ENCODE measurements around the gene EVI5L.
"Not testable (repeated sequence)": the region's sequence is repeated elsewhere in the genome, so short reads cannot be mapped to it uniquely, and the experiment has no call there.

The EVI5L gene

GRCh38 chr19:7883796-7884570 lies 54.0 kb downstream of the EVI5L start:
- peaks cover 4% of the 10 kb centered on the region for H3K27me3 Mint-ChIP-seq
- H3K36me3 Mint-ChIP-seq = no peaks in the 10 kb centered on the region

GRCh38 chr19:7885818-7886217 lies 55.8 kb downstream of the EVI5L start:
- H3K27me3 Mint-ChIP-seq = peaks cover 5% of the 10 kb centered on the region

More at GRCh38 chr19:7883796-7884570, 54.0 kb downstream of the EVI5L start:
- no peak overlapping the region for H3K4me3 Mint-ChIP-seq
- H3K4me1 Mint-ChIP-seq = no peaks in the 10 kb centered on the region
- H3K27ac Mint-ChIP-seq = no peak overlapping the region
- no peaks in the 10 kb centered on the region for H3K9me3 Mint-ChIP-seq

GRCh38 chr19:7887408-7888144 lies 57.6 kb downstream of the EVI5L start:
- Mint-ChIP-seq H3K36me3 (no peaks in the 10 kb centered on the region), H3K4me1 (no peaks in the 10 kb centered on the region), H3K27ac (no peak overlapping the region), H3K27me3 (peaks cover 5% of the 10 kb centered on the region), H3K9me3 (no peaks in the 10 kb centered on the region), H3K4me3 (no peak overlapping the region)

More at GRCh38 chr19:7885818-7886217, 55.8 kb downstream of the EVI5L start:
- Mint-ChIP-seq H3K4me3 (no peak overlapping the region), H3K36me3 (no peaks in the 10 kb centered on the region), H3K9me3 (no peaks in the 10 kb centered on the region), H3K4me1 (no peaks in the 10 kb centered on the region), H3K27ac (no peak overlapping the region)

- H3K9me3 Mint-ChIP-seq = no peaks in the 10 kb centered on the region
- H3K36me3 Mint-ChIP-seq = no peaks in the 10 kb centered on the region
- H3K4me3 Mint-ChIP-seq = no peak within 1 kb of the TSS
- H3K27ac Mint-ChIP-seq = no peak within 1 kb of the TSS
- H3K4me1 Mint-ChIP-seq = no peaks in the 10 kb centered on the region
- H3K27me3 Mint-ChIP-seq = peaks cover 5% of the 10 kb centered on the region
Observed at GRCh38 chr19:7888145-7888825, 58.3 kb downstream of the EVI5L start, which contains the start of gene LRRC8E. LRRC8E (plus strand) TSS chr19:7888510; CDS start chr19:7895604, 7,094 bp downstream.

GRCh38 chr19:7888826-7889217 lies 58.8 kb downstream of the EVI5L start:
- Mint-ChIP-seq H3K9me3 (no peaks in the 10 kb centered on the region), H3K27me3 (peaks cover 5% of the 10 kb centered on the region), H3K4me3 (no peak overlapping the region), H3K36me3 (no peaks in the 10 kb centered on the region), H3K4me1 (no peaks in the 10 kb centered on the region), H3K27ac (no peak overlapping the region)

GRCh38 chr19:7893362-7894101 lies 63.5 kb downstream of the EVI5L start:
- H3K9me3 Mint-ChIP-seq, H3K4me1 Mint-ChIP-seq, H3K27ac Mint-ChIP-seq, H3K27me3 Mint-ChIP-seq, H3K4me3 Mint-ChIP-seq, H3K36me3 Mint-ChIP-seq: not testable (repeated sequence)

GRCh38 chr19:7894612-7895309 lies 64.7 kb downstream of the EVI5L start:
- no peak overlapping the region for H3K27ac Mint-ChIP-seq
- H3K27me3 Mint-ChIP-seq = peaks cover 3% of the 10 kb centered on the region
- H3K4me3 Mint-ChIP-seq = no peak overlapping the region
- H3K4me1 Mint-ChIP-seq = no peaks in the 10 kb centered on the region
- no peaks in the 10 kb centered on the region for H3K36me3 Mint-ChIP-seq
- H3K9me3 Mint-ChIP-seq = no peaks in the 10 kb centered on the region

GRCh38 chr19:7895565-7895964 lies 65.5 kb downstream of the EVI5L start:
- no peak overlapping the region for H3K4me3 Mint-ChIP-seq
- peaks cover 3% of the 10 kb centered on the region for H3K27me3 Mint-ChIP-seq
- no peaks in the 10 kb centered on the region for H3K36me3 Mint-ChIP-seq
- H3K4me1 Mint-ChIP-seq = no peaks in the 10 kb centered on the region
- H3K9me3 Mint-ChIP-seq = no peaks in the 10 kb centered on the region
- no peak overlapping the region for H3K27ac Mint-ChIP-seq

- Mint-ChIP-seq H3K4me1 (no peaks in the 10 kb centered on the region), H3K27me3 (peaks cover 3% of the 10 kb centered on the region), H3K36me3 (no peaks in the 10 kb centered on the region), H3K4me3 (no peak overlapping the region), H3K27ac (no peak overlapping the region), H3K9me3 (no peaks in the 10 kb centered on the region)
Observed at GRCh38 chr19:7897292-7897691, 67.3 kb downstream of the EVI5L start.

GRCh38 chr19:7898967-7899366 lies 68.9 kb downstream of the EVI5L start:
- no peak overlapping the region for H3K27ac Mint-ChIP-seq
- H3K4me3 Mint-ChIP-seq = no peak overlapping the region
- H3K9me3 Mint-ChIP-seq = no peaks in the 10 kb centered on the region
- no peaks in the 10 kb centered on the region for H3K36me3 Mint-ChIP-seq
- H3K27me3 Mint-ChIP-seq = peaks cover 3% of the 10 kb centered on the region
- H3K4me1 Mint-ChIP-seq = peaks cover 5% of the 10 kb centered on the region

GRCh38 chr19:7899751-7900378 lies 69.8 kb downstream of the EVI5L start:
- Mint-ChIP-seq H3K4me3 (no peak overlapping the region), H3K4me1 (peaks cover 8% of the 10 kb centered on the region), H3K36me3 (no peaks in the 10 kb centered on the region), H3K9me3 (no peaks in the 10 kb centered on the region), H3K27me3 (no peaks in the 10 kb centered on the region), H3K27ac (no peak overlapping the region)

GRCh38 chr19:7900401-7900870 lies 70.4 kb downstream of the EVI5L start:
- Mint-ChIP-seq H3K27ac (no peak overlapping the region), H3K9me3 (no peaks in the 10 kb centered on the region), H3K4me3 (no peak overlapping the region), H3K4me1 (peaks cover 13% of the 10 kb centered on the region), H3K27me3 (no peaks in the 10 kb centered on the region), H3K36me3 (no peaks in the 10 kb centered on the region)

- Mint-ChIP-seq H3K36me3 (peaks cover 2% of the 10 kb centered on the region), H3K27ac (no peak overlapping the region), H3K9me3 (no peaks in the 10 kb centered on the region), H3K4me1 (peaks cover 18% of the 10 kb centered on the region), H3K4me3 (no peak overlapping the region), H3K27me3 (no peaks in the 10 kb centered on the region)
Observed at GRCh38 chr19:7900931-7901330, 70.9 kb downstream of the EVI5L start.

GRCh38 chr19:7901337-7901736 lies 71.3 kb downstream of the EVI5L start:
- Mint-ChIP-seq H3K36me3 (peaks cover 2% of the 10 kb centered on the region), H3K4me1 (peaks cover 18% of the 10 kb centered on the region), H3K27ac (no peak overlapping the region), H3K27me3 (no peaks in the 10 kb centered on the region), H3K9me3 (no peaks in the 10 kb centered on the region), H3K4me3 (no peak overlapping the region)
